ENCODE measurements around the gene USP46. TPM values are rescaled to one million over a fixed set of nuclear protein-coding genes. Genes with fewer than 3 reads are reported as not detected.

The USP46 gene
- total and polyA plus RNA-seq, 2 of the 13 experiments (the other 11 are each of a cell fraction or from before 2014, with no cell fraction given), result 4.7 to 17.4 TPM

DNA sequence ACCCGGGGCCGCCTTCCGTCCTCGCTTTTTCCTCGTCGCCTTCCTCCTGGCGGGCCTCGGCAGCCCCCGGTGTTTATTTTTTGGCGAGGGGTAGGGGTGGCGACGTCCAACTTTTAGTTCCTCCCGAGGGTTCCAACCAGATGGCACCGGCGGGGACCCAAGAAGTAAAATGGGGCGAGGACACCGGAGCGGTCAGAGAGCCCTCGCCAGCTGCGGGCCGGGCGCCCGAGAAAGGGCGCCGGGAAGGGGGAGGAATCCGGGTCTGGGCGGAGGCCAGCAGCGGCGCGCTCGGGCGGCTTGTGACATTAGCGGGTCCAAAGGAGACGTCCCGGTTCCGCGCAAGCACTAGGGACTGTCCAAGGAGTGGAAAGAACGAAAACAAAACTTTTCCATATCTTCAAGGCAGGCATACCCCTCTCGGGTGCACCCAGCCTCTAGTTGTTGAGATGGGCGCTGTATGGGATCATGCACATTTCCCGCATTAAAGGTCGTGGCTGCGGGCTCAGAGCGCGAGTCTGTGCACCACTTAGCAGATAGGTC is 691 bp upstream of the USP46 start (continued):
- TF ChIP-seq, protein P1, sequence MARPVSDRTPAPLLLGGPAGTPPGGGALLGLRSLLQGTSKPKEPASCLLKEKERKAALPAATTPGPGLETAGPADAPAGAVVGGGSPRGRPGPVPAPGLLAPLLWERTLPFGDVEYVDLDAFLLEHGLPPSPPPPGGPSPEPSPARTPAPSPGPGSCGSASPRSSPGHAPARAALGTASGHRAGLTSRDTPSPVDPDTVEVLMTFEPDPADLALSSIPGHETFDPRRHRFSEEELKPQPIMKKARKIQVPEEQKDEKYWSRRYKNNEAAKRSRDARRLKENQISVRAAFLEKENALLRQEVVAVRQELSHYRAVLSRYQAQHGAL (CRISPR knock-in tag; IDR thresholded peaks at IDR 0.05; ENCODE audit: not compliant biosample characterization), result no peak
- TF ChIP-seq ZBTB21 (CRISPR knock-in tag; IDR thresholded peaks at IDR 0.05), result no peak
- TF ChIP-seq ZNF12 (CRISPR knock-in tag; IDR thresholded peaks at IDR 0.05), result no peak
- no peak for TF ChIP-seq TAF15 (IDR thresholded peaks at IDR 0.05; ENCODE audit: low read depth, low read length, poor library complexity, severe bottlenecking)
- TF ChIP-seq, protein P2, sequence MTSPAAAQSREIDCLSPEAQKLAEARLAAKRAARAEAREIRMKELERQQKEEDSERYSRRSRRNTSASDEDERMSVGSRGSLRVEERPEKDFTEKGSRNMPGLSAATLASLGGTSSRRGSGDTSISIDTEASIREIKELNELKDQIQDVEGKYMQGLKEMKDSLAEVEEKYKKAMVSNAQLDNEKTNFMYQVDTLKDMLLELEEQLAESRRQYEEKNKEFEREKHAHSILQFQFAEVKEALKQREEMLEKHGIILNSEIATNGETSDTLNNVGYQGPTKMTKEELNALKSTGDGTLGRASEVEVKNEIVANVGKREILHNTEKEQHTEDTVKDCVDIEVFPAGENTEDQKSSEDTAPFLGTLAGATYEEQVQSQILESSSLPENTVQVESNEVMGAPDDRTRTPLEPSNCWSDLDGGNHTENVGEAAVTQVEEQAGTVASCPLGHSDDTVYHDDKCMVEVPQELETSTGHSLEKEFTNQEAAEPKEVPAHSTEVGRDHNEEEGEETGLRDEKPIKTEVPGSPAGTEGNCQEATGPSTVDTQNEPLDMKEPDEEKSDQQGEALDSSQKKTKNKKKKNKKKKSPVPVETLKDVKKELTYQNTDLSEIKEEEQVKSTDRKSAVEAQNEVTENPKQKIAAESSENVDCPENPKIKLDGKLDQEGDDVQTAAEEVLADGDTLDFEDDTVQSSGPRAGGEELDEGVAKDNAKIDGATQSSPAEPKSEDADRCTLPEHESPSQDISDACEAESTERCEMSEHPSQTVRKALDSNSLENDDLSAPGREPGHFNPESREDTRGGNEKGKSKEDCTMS (CRISPR knock-in tag; conservative IDR thresholded peaks at IDR 0.05), result no peak
- TF ChIP-seq HNF4G (IDR thresholded peaks at IDR 0.05; ENCODE audit: borderline replicate concordance, low read depth, low read length), result no peak
- TF ChIP-seq HNF4G (CRISPR knock-in tag; IDR thresholded peaks at IDR 0.05; ENCODE audit: borderline replicate concordance, low read depth), result no peak
- TF ChIP-seq CCAR2 (optimal IDR thresholded peaks at IDR 0.05; ENCODE audit: low read depth, low read length), result no peak
- TF ChIP-seq ARHGAP35 (CRISPR knock-in tag; IDR thresholded peaks at IDR 0.05; ENCODE audit: borderline replicate concordance), result no peak
- no peak for TF ChIP-seq ZNF17 (CRISPR knock-in tag; IDR thresholded peaks at IDR 0.05)
- TF ChIP-seq, protein P3, sequence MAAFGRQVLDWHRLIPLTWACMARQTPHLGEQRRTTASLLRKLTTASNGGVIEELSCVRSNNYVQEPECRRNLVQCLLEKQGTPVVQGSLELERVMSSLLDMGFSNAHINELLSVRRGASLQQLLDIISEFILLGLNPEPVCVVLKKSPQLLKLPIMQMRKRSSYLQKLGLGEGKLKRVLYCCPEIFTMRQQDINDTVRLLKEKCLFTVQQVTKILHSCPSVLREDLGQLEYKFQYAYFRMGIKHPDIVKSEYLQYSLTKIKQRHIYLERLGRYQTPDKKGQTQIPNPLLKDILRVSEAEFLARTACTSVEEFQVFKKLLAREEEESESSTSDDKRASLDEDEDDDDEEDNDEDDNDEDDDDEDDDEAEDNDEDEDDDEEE (CRISPR knock-in tag; IDR thresholded peaks at IDR 0.05), result no peak
- 0 out of 2 replicates have a peak, but pooled peaks have one; percentile 31 for TF ChIP-seq SIN3A (IDR thresholded peaks at IDR 0.05; ENCODE audit: borderline replicate concordance, low read depth, low read length)
- peak; percentile 44; the same call in 1 of the 2 replicates for TF ChIP-seq ZBTB42 (CRISPR knock-in tag; IDR thresholded peaks at IDR 0.05)
- TF ChIP-seq, protein P4, sequence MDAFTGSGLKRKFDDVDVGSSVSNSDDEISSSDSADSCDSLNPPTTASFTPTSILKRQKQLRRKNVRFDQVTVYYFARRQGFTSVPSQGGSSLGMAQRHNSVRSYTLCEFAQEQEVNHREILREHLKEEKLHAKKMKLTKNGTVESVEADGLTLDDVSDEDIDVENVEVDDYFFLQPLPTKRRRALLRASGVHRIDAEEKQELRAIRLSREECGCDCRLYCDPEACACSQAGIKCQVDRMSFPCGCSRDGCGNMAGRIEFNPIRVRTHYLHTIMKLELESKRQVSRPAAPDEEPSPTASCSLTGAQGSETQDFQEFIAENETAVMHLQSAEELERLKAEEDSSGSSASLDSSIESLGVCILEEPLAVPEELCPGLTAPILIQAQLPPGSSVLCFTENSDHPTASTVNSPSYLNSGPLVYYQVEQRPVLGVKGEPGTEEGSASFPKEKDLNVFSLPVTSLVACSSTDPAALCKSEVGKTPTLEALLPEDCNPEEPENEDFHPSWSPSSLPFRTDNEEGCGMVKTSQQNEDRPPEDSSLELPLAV (CRISPR knock-in tag; conservative IDR thresholded peaks at IDR 0.05; ENCODE audit: low read depth), result no peak
- TF ChIP-seq PCBP2 (optimal IDR thresholded peaks at IDR 0.05; ENCODE audit: low read depth, low read length, poor library complexity, severe bottlenecking), result no peak
- no peak for TF ChIP-seq ZNF281 (CRISPR knock-in tag; IDR thresholded peaks at IDR 0.05; ENCODE audit: borderline replicate concordance)
- no peak for TF ChIP-seq ARID2 (CRISPR knock-in tag; IDR thresholded peaks at IDR 0.05; ENCODE audit: borderline replicate concordance)
- TF ChIP-seq ADNP (CRISPR knock-in tag; IDR thresholded peaks at IDR 0.05), result no peak
- no peak for TF ChIP-seq PCBP1 (IDR thresholded peaks at IDR 0.05; ENCODE audit: borderline replicate concordance, low read depth, low read length)
- no peak for TF ChIP-seq ZNF766 (CRISPR knock-in tag; IDR thresholded peaks at IDR 0.05; ENCODE audit: borderline replicate concordance)
- TF ChIP-seq ZSCAN20 (CRISPR knock-in tag; IDR thresholded peaks at IDR 0.05; ENCODE audit: borderline replicate concordance), result 0 out of 2 replicates have a peak, but pooled peaks have one; percentile 41

Data from HepG2 (cell line).